GM19468 (cell line): ENCODE results near the gene OGG1.

Experiments
- ATAC-seq: cut with Tn5 transposase; IDR thresholded peaks from one replicate; pipeline ENCODE4 v1.9.1; 2021; ENCODE audit warnings: mild to moderate bottlenecking, moderate library complexity, moderate number of reproducible peaks; ENCODE audit not compliant: unreplicated experiment; ENCODE audit errors: extremely low read depth

OGG1 gene

GRCh38 chr3:9781978-9782603 lies 32.3 kb downstream of the OGG1 start:
- no peak for ATAC-seq

GRCh38 chr3:9782770-9783169 lies 33.0 kb downstream of the OGG1 start:
- no peak for ATAC-seq

- ATAC-seq: no peak
These were observed 34.2 kb downstream of the OGG1 start for GRCh38 chr3:9783954-9784353.

GRCh38 chr3:9784965-9785364 lies 35.2 kb downstream of the OGG1 start:
- no peak for ATAC-seq

GRCh38 chr3:9785602-9786001 lies 35.9 kb downstream of the OGG1 start:
- ATAC-seq: no peak

- ATAC-seq: no peak
These were observed 36.5 kb downstream of the OGG1 start for GRCh38 chr3:9786209-9786739.

GRCh38 chr3:9786825-9787669 lies 37.3 kb downstream of the OGG1 start:
- ATAC-seq: no peak

GRCh38 chr3:9787714-9788113 lies 38.0 kb downstream of the OGG1 start:
- no peak for ATAC-seq

- ATAC-seq: no peak
These were observed 41.4 kb downstream of the OGG1 start for GRCh38 chr3:9791127-9791526.

GRCh38 chr3:9791790-9792404 lies 42.1 kb downstream of the OGG1 start:
- ATAC-seq: no peak

- peak; percentile 62 for ATAC-seq
These were observed 42.8 kb downstream of the OGG1 start, which contains the start of the genes ARPC4 and TADA3 for GRCh38 chr3:9792405-9793160. Gene ARPC4 (plus strand): TSS chr3:9793082. CDS start chr3:9793122, 40 bp downstream. Gene TADA3 (minus strand): TSS chr3:9792473. CDS start chr3:9791466, 1,007 bp downstream.

GRCh38 chr3:9793161-9793781 lies 43.5 kb downstream of the OGG1 start:
- ATAC-seq: no peak

- no peak for ATAC-seq
These were observed 44.6 kb downstream of the OGG1 start for GRCh38 chr3:9794400-9794799.

GRCh38 chr3:9795207-9795606 lies 45.5 kb downstream of the OGG1 start:
- ATAC-seq: no peak

GRCh38 chr3:9797196-9797945 lies 47.6 kb downstream of the OGG1 start:
- ATAC-seq: no peak

GRCh38 chr3:9800529-9800928 lies 50.8 kb downstream of the OGG1 start:
- ATAC-seq: no peak

- no peak for ATAC-seq
These were observed 53.7 kb downstream of the OGG1 start for GRCh38 chr3:9803494-9803893.

- no peak for ATAC-seq
These were observed 55.2 kb downstream of the OGG1 start for GRCh38 chr3:9804996-9805395.

GRCh38 chr3:9806137-9806536 lies 56.4 kb downstream of the OGG1 start:
- ATAC-seq: no peak
